H1 (cell line): ENCODE results near the gene CACFD1.

ENCODE experiments used
- CTCF ChIP-seq, 3 experiments: IDR thresholded peaks; 1 replicate in 2 of 3; 2 replicates in 1 of 3; pipeline versions ENCODE4 v1.5.1 to v1.6.1; 2011; ENCODE audit warnings: low read length in 3 of 3, mild to moderate bottlenecking in 3 of 3, inconsistent platforms in 2 of 3, low read depth in 1 of 3, moderate library complexity in 1 of 3; ENCODE audit not compliant: insufficient read depth in 1 of 3; ENCODE audit errors: control extremely low read depth in 1 of 3
- NRF1 ChIP-seq: IDR thresholded peaks from 2 replicates; pipeline ENCODE4 v1.6.1; 2011; ENCODE audit warnings: mild to moderate bottlenecking, low read depth, low read length, improper control_type of control experiment
- RBBP5 ChIP-seq: IDR thresholded peaks from 2 replicates; pipeline ENCODE4 v1.7.1; 2012; ENCODE audit warnings: low read depth, mild to moderate bottlenecking, inconsistent platforms, low read length, moderate library complexity, borderline replicate concordance

GRCh38 chr9:133463864-133464615, 4.3 kb downstream of the CACFD1 start:
- TF ChIP-seq NRF1 (no peak), CTCF (IDR thresholded peaks at IDR 0.05; ENCODE audit: control extremely low read depth in 1 of 3, insufficient read depth in 1 of 3, low read depth in 1 of 3, low read length in 3 of 3) (no peak), RBBP5 (no peak)
